K562 (cell line): ENCODE measurements around the gene KRTCAP2. TPM values are rescaled to one million over a fixed set of nuclear protein-coding genes. Genes with fewer than 3 reads are reported as not detected.

Source experiments
- CBX2 ChIP-seq: fragments of 200-600 bp; sonication (generic); IDR thresholded peaks from one replicate; pipeline ENCODE4 v1.6.1; 2012; ENCODE audit warnings: mild to moderate bottlenecking, low read length, inconsistent platforms; ENCODE audit not compliant: insufficient read depth, poor library complexity, severe bottlenecking
- FOXA3 ChIP-seq, 2 experiments: fragments of 450-650 bp in 1 of 2; sonication (generic) in 1 of 2; formaldehyde crosslinking; IDR thresholded peaks in 1 of 2; conservative IDR thresholded peaks in 1 of 2; 2 replicates each; pipeline versions ENCODE4 v1.4.0 to v1.8.0; 2020 to 2022; ENCODE audit warnings: mild to moderate bottlenecking in 2 of 2, missing genetic modification reagents in 1 of 2
- KDM4B ChIP-seq, 2 experiments: fragments of 450-650 bp in 1 of 2; sonication (generic) in 1 of 2; IDR thresholded peaks; 2 replicates each; pipeline ENCODE4 v1.6.1; 2016 to 2017; ENCODE audit warnings: borderline replicate concordance in 2 of 2, antibody characterized with exemption in 1 of 2, low read depth in 1 of 2, mild to moderate bottlenecking in 1 of 2
- MCM5 ChIP-seq: fragments of 450-650 bp; IDR thresholded peaks from 2 replicates; pipeline ENCODE4 v1.6.1; 2016; ENCODE audit warnings: low read depth
- NCOA1 ChIP-seq: fragments of 450-650 bp; IDR thresholded peaks from 2 replicates; pipeline ENCODE4 v1.6.1; 2016; ENCODE audit warnings: low read depth
- RBBP5 ChIP-seq: fragments of 200-600 bp; sonication (generic); IDR thresholded peaks from 2 replicates; pipeline ENCODE4 v1.6.1; 2012; ENCODE audit warnings: borderline replicate concordance, mild to moderate bottlenecking, low read length, control low read depth, inconsistent platforms; ENCODE audit not compliant: insufficient read depth, poor library complexity, severe bottlenecking
- RBM14 ChIP-seq: fragments of 200-400 bp; formaldehyde crosslinking; IDR thresholded peaks from 2 replicates; pipeline ENCODE4 v1.6.1; 2018; ENCODE audit warnings: low read depth, mild to moderate bottlenecking, low read length, moderate library complexity, borderline replicate concordance; ENCODE audit not compliant: insufficient read depth
- TCFL5 ChIP-seq: fragments of 250-450 bp; sonication (Bioruptor Pico); conservative IDR thresholded peaks from 2 replicates; pipeline ENCODE4 v1.6.1; 2021; ENCODE audit warnings: mild to moderate bottlenecking, moderate library complexity, matching md5 sums
- ZNF3 ChIP-seq: fragments of 250-450 bp; sonication (Bioruptor Pico); IDR thresholded peaks from 2 replicates; pipeline ENCODE4 v1.5.0; 2021; ENCODE audit warnings: mild to moderate bottlenecking, moderate library complexity
- polyA plus RNA-seq, 8 experiments: library from polyadenylated mRNA; depleted of rRNA in 4 of 8; stranded (reverse) in 5 of 8; unstranded in 3 of 8; fragments of >200 nt; fragmentation: Nextera tagmentation in 2 of 8; fragmentation: Illumina TruSeq in 1 of 8; extraction: Ambion mirVana in 2 of 8; extraction: Trizol in 1 of 8; gene quantifications; 2 replicates each; pipeline versions ENCODE4 v1.2.1 to v1.2.3, GENCODE V29; 2011 to 2014; ENCODE audit warnings: inconsistent platforms in 1 of 8, missing spikeins in 1 of 8
- total RNA-seq, 7 experiments: library from RNA; depleted of rRNA in 6 of 7; stranded (reverse); fragments of >200 nt in 6 of 7; fragmentation: Illumina TruSeq in 2 of 7; extraction: Trizol in 2 of 7; gene quantifications; 2 replicates each; pipeline versions ENCODE4 v1.2.1 to v1.2.3, GENCODE V29; 2011 to 2021; ENCODE audit warnings: low replicate concordance in 1 of 7
- TF ChIP-seq, protein P1 (sequence below): fragments of 450-650 bp; IDR thresholded peaks from 2 replicates; pipeline ENCODE4 v1.6.1; 2016
- TF ChIP-seq, protein P2 (sequence below): fragments of 250-450 bp; sonication (Bioruptor Pico); IDR thresholded peaks from 2 replicates; pipeline ENCODE4 v1.8.0; 2021; ENCODE audit warnings: moderate library complexity, mild to moderate bottlenecking, inconsistent platforms
- TF ChIP-seq, protein P3 (sequence below): fragments of 250-450 bp; sonication (Bioruptor Pico); IDR thresholded peaks from 2 replicates; pipeline ENCODE4 v1.5.0; 2020; ENCODE audit warnings: mild to moderate bottlenecking, borderline replicate concordance
- TF ChIP-seq, protein P4 (sequence below): fragments of 450-650 bp; formaldehyde crosslinking; IDR thresholded peaks from 2 replicates; pipeline ENCODE4 v1.4.0; 2020; ENCODE audit warnings: mild to moderate bottlenecking

The KRTCAP2 gene
- total and polyA plus RNA-seq, 9 of the 15 experiments (the other 6 are each of a cell fraction or from before 2014, with no cell fraction given), result 126 to 436 (median 244) TPM

DNA sequence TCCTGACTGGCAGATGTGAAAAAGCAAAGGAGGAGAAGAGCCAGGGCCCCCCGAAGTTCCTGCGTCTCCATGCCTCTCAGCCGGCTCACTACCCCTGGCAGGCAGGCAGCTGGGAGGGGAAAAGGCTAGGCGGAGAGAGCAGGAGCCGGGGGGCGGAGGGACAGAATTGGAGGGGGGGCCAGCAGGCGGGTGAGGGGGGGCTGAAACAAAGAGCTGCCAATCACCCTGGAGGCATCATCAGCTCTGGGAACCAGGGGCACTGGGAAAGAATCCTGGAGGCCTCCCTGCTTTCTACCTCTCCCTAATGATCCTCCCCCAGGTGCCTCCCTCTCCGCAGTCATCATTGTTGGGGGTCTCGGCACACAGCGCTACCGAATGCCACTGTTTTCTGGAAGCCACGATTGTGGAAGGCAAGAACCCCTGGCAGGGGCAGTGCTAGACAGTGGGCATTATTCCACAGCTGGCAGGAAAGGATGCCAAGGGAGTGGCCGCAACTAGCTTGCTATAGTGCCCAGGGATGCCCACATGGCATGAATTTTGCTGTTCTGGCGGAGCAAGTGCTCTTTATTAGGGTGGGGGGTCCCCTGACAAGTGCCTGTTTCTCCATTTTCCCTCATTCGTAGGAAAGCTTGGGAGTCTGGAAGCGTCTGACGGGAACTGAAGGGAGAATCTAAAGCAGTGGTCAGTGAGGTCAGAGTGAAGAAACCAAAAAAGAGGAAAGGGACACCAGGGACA is 34.9 kb upstream of the KRTCAP2 start, which contains the start of gene THBS3 (continued):
- TF ChIP-seq MCM5 (no peak), CBX2 (no peak), FOXA3 (CRISPR knock-in tag; conservative IDR thresholded peaks at IDR 0.05 in 1 of 2, IDR thresholded peaks at IDR 0.05 in 1 of 2) (peak in 1 of 2 experiments; percentile 65; a peak in 1 of 4 replicates), ZNF3 (CRISPR knock-in tag) (no peak), TCFL5 (CRISPR knock-in tag) (no peak), KDM4B (IDR thresholded peaks at IDR 0.05; ENCODE audit: borderline replicate concordance in 2 of 2, low read depth in 1 of 2) (no peak), NCOA1 (peak; percentile 38; the same call in 1 of the 2 replicates), RBBP5 (no peak), RBM14 (no peak)
- TF ChIP-seq, protein P1, sequence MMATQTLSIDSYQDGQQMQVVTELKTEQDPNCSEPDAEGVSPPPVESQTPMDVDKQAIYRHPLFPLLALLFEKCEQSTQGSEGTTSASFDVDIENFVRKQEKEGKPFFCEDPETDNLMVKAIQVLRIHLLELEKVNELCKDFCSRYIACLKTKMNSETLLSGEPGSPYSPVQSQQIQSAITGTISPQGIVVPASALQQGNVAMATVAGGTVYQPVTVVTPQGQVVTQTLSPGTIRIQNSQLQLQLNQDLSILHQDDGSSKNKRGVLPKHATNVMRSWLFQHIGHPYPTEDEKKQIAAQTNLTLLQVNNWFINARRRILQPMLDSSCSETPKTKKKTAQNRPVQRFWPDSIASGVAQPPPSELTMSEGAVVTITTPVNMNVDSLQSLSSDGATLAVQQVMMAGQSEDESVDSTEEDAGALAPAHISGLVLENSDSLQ, result peak; percentile 39
- TF ChIP-seq, protein P2, sequence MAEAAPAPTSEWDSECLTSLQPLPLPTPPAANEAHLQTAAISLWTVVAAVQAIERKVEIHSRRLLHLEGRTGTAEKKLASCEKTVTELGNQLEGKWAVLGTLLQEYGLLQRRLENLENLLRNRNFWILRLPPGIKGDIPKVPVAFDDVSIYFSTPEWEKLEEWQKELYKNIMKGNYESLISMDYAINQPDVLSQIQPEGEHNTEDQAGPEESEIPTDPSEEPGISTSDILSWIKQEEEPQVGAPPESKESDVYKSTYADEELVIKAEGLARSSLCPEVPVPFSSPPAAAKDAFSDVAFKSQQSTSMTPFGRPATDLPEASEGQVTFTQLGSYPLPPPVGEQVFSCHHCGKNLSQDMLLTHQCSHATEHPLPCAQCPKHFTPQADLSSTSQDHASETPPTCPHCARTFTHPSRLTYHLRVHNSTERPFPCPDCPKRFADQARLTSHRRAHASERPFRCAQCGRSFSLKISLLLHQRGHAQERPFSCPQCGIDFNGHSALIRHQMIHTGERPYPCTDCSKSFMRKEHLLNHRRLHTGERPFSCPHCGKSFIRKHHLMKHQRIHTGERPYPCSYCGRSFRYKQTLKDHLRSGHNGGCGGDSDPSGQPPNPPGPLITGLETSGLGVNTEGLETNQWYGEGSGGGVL (CRISPR knock-in tag), result no peak
- TF ChIP-seq, protein P3, sequence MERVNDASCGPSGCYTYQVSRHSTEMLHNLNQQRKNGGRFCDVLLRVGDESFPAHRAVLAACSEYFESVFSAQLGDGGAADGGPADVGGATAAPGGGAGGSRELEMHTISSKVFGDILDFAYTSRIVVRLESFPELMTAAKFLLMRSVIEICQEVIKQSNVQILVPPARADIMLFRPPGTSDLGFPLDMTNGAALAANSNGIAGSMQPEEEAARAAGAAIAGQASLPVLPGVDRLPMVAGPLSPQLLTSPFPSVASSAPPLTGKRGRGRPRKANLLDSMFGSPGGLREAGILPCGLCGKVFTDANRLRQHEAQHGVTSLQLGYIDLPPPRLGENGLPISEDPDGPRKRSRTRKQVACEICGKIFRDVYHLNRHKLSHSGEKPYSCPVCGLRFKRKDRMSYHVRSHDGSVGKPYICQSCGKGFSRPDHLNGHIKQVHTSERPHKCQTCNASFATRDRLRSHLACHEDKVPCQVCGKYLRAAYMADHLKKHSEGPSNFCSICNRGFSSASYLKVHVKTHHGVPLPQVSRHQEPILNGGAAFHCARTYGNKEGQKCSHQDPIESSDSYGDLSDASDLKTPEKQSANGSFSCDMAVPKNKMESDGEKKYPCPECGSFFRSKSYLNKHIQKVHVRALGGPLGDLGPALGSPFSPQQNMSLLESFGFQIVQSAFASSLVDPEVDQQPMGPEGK (CRISPR knock-in tag), result no peak
- TF ChIP-seq, protein P4, sequence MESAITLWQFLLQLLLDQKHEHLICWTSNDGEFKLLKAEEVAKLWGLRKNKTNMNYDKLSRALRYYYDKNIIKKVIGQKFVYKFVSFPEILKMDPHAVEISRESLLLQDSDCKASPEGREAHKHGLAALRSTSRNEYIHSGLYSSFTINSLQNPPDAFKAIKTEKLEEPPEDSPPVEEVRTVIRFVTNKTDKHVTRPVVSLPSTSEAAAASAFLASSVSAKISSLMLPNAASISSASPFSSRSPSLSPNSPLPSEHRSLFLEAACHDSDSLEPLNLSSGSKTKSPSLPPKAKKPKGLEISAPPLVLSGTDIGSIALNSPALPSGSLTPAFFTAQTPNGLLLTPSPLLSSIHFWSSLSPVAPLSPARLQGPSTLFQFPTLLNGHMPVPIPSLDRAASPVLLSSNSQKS (CRISPR knock-in tag), result no peak
